HL-60/S4 treated with phorbol 12-myristate 13-acetate at 8.2 ng/mL for 4 days and 3 days (cell line): ENCODE results near the gene MFSD6.
"Not testable (repeated sequence)": the region's sequence is repeated elsewhere in the genome, so short reads cannot be mapped to it uniquely, and the experiment has no call there.

Experiments
- in situ Hi-C: fragments of 300-500 bp; cut with MboI; formaldehyde crosslinking; loops from 2 replicates; pipeline ENCODE4 v1.15.0; 2022; ENCODE audit warnings: low sequenced_read_pairs

The MFSD6 gene

DNA sequence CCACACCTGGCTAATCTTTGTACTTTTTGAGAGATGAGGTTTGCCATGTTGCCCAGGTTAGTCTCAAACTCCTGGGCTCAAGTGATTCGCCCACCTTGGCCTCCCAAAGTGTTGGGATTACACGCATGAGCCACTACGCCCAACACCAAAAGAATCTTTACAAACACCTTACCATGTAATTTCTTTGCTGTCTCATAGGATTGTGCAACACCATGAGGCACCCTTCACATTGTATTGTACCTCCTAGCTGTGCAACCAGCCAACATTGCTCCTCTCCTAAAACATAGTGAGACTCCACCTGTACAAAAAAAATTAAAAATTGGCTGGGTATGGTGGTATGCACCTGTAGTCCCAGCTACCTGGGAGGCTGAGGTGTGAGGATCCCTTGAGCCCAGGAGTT is 3.1 kb upstream of the MFSD6 start:
- in situ Hi-C loops: no loop called here

DNA sequence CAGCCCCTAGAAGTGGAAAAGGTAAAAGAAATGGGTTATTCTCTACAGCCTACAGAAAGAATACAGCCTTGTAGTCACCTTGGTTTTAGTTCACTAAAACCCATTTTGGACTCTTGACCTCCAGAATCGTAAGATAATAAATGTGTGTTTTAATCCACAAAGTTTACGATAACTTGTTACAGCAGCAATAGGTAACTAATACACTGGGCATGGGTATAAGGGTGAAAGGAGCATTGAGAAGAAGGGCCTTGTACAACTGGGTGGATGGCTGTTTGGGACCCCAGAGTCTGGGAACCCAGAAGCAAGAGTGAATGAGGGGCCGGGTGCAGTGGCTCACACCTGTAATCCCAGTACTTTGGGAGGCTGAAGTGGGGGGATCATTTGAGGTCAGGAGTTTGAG is 2.2 kb upstream of the MFSD6 start:
- in situ Hi-C loops: no loop called here

DNA sequence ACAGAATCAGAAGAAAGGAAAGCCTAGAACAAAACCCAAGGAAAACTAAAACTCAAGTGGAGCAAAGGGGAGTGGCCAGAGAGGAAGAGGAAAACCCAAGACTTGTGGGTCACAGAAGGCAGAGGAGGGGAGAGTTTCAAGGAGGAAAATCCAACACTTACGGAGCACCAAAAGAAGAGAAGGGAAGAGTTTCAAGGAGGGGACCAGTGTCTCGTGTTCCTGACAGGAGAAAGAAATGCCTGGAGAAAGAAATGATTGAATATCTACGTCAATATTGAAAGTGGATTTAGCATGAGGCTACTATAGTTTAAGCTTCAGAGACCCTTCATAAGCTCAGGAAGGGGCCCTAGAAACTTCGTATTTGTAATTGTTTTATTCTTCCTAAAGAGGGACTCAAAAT is 1.4 kb upstream of the MFSD6 start:
- in situ Hi-C loops: no loop called here

DNA sequence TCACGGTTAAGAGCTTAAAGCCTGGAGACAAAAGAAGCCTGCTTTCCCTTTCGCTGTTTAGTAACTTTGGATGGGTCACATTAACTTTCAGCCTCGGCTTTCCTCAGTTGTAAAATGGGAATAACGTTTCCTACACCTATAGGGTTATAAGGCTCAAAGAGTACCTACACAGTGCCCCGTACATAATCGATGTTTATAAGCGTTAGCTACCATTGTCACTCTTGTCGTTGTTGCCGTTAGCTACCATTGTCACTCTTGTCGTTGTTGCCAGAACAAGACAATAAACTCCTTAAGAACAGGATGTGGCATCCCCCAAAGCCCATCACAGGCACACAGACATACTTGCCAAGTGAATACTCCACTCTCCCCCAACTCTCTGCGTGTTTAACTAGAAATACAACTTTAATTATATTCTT is 901 bp upstream of the MFSD6 start:
- in situ Hi-C loops: no loop called here

DNA sequence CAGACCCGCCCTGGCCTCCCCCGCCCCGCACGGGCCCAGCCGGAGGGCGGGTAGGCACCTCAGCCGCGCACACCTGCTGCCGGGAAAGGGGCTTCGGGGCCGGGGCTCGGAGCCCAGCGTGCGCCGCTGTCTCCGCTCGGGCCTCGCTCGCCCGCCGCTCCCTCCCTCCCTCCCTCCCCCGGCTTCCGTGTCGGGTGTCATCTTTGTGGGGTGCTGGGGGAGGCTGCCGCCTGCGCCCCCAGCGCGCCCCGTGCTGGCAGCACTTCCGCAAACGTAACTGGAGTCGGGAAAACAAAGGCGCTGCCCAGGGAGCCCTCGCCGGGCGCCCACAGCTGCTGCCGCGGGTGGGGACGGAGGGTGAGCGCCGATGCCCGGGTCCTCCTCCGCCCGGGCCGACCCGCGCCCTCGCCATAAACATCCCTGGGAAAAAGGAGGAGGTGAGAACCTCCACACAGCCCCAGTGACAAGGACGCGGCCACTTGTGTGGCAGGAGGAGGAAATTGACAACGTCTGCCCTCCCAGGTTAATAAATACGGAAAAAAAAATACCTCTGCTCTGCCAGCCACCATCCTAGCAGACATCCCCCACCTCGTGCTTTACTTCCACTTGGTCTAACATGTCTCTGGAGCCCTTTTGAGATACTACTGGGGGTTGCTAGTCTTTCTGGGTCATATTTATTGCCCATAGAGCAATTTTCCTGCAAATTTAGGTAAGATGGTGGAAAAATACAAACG is 550 bp downstream of the MFSD6 start:
- in situ Hi-C loops: no loop called here

DNA sequence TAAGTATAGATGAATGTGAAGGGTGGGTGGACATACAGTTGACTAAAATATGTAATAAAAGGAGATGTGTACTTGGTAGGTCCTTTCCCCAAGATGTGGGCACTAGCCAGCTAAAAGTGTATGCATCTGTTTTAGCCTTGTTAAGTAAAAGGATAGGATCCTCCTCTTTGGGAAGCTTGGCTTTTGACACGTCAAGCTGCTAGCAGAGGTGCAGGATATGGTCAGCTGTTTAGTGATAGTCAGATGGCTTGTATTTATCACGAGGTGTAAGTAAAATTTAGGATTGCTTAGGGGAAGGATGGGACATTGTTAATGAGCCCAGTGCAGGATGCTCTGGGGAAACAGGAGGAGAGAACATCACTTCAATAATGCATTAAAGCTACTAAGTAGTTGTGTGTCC is 1.5 kb downstream of the MFSD6 start:
- in situ Hi-C loops: no loop called here

DNA sequence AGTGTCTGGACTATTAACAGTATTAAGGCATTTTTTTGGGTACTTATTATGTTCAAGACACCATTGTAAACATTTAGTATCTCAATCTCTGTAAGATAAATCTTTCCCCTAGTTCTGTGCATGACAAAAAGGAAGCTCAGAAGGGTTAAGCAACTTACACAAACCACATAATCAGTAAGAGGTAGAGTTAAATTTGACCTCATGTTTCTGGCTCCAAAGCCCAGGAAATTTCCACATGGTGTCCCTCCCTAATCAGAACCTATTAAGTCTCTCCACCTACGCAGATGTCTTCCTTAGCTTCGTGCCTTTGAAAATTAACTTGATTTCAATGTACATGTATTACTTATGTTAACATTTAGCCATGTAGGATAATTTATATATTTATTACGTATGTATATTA is 2.0 kb downstream of the MFSD6 start:
- in situ Hi-C loops: no loop called here

DNA sequence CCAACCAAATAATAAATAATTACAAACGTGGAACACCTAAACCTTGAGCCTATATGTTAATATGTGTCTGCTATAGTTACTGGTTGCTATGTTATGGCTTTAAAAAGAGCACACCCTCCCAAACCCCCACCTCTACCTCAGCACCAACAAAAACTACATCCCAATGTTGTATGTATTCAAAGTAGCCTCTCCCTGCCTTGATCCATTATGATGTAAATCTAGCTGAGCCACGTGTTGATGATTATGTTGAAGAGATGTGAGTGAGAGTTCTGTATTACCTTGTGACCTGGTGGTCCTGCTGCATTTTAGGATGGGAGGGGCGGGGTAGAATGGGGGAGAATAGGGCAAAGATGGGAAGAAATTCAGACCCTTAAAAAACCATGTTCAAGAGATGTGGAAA is 4.8 kb downstream of the MFSD6 start:
- in situ Hi-C loops: no loop called here

DNA sequence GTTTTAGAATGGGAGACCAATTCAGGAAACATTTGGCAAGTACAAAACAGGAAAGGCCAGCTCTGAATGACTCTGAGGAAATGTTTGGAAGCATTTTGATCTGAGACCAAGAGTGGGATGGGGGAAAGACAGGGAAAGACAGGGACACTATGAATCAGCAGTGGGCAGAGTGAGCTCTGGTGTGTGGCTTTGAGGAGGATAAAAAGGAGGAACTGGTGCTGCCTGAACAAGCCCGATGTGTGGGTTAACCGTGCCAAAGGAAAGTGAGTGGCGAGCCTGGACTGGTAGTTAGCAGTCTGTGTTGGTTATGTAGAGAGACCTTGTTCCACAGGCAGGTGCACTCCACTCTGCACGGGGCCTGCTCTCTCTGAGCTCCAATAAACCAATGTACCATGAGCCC is 5.3 kb downstream of the MFSD6 start:
- in situ Hi-C loops: no loop called here

DNA sequence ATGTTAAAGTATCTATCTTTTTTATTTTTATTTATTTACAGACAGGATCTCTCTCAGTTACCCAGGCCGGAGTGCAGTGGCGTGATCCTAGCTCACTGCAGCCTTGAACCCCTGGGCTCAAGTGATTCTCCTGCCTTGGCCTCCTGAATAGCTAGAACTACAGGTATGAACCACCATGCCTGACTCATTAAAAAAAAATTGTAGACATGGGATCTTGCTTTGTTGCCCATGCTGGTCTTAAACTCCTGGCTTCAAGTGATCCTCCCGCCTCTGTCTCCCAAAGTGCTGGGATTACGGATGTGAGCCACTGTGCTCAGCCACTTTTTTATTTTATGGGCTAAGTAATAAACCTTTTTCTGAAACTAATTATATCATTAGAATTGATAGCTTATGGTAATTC is 7.1 kb downstream of the MFSD6 start:
- in situ Hi-C loops: no loop called here

DNA sequence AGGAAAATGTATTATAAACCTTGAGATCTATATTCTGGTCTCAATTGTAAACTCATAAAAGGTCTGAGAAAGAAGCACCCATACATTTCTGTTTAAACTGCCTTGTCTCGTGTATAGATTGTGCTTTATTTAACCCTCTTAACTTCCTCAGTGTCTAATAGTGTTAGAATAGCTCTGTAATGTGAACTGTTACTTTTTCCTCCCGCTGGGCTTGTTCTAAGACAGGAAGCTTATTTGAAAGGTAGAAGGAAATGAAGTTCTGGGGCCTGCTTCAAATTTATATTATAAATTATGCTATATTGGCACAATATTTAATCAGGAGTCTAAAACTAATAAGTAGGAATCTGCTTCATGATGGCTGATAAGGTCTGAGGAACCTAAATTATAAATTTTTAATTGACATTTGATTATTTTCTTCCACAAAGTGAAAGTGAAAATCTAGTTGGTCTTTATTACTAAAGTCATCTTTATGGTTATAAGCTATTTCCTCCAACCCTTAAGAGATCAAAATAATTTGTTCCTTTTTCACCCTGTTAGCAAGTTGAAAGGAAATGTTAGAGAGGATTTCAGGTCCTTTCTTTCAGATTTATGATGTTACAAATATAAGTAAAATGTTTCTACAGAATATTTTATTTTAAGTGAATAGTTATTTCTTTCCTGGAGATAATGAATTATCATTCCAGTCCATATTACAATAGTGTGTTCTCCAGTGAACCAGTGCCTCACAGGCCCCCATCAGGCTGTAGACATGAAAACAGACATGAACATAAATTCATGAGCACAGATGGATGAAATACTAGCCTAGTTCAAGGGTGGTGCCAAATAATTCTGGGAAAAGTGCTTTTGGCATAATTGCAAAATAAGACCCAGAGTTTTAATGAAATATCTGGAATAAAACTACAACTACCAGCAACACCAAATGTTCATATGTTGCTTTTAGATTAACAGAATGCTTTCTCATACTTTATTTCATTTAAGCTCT is 7.9 kb downstream of the MFSD6 start:
- in situ Hi-C loops: no loop called here

DNA sequence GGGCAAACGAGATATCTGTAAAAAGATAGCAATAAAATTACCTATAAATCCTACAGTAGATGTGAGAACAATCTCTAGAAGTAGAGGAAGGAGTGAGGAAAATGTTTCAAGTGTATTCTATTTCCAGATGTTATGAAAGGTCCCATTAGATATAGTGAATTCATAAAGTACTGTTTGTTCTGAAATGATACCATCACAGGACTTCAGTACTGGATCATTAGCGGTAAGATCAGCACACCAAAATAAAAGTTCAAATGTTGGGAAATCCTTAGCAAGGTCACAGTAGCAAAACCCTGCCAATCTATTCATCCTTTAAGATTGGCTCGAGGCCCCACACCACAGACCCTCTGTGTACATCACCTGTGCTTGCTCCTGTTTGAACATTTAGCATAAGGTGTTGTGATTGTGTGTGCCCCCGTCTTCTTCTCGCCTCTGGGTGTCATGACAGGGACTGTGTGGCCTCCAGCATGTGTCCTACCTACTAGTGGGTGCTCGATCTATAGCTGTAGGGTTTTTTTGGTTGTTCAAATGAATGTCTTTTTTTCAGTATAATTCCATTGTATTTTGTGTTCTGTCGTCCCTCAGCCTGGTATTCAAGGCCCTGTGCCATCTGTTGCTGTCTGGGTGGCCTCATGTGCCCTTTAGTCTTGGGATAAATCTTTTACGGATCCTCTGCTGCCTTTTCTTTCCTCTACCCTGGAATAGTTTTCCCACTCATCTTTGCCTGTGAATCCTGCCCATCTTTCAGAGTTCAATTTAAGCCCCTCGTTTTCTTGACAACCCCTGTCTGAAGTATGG is 9.1 kb downstream of the MFSD6 start:
- in situ Hi-C loops: no loop called here

DNA sequence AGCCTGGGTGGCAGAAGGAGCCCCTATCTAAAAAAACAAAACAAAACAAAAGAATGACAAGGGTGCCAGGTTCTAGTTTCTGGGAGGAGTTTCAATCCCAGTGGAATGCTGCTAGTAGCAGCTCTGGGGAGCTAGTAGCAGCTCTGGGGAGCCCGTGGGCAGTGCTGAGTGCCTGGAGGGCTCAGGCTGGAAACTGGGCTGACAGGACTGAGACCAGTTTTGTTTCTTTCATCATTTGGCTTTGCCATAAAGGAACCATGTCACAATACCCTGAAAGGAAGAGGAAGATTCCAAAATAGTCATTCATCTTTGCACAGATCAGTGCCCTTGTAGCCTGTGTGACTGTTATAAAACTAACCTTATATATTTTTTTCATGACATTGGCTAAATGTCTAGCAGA is 10.6 kb downstream of the MFSD6 start:
- in situ Hi-C loops: no loop called here

DNA sequence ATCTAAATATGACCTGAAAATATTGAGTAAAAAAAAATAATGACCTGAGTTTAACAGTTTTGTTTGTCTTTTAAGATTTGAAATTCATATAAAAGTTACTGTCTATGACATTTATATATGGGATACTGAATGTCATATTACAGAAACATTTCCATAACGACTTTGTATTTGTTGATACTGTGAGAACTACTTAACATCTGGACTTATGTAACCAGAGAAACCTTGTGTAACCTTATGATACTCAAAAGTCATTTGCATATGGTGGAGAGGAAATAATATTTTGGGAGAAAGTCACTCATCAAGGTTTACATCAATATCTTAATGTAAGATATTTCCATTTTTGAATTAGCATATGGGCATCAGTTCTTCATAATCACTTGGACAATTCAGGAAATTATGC is 12.6 kb downstream of the MFSD6 start:
- in situ Hi-C loops: no loop called here

DNA sequence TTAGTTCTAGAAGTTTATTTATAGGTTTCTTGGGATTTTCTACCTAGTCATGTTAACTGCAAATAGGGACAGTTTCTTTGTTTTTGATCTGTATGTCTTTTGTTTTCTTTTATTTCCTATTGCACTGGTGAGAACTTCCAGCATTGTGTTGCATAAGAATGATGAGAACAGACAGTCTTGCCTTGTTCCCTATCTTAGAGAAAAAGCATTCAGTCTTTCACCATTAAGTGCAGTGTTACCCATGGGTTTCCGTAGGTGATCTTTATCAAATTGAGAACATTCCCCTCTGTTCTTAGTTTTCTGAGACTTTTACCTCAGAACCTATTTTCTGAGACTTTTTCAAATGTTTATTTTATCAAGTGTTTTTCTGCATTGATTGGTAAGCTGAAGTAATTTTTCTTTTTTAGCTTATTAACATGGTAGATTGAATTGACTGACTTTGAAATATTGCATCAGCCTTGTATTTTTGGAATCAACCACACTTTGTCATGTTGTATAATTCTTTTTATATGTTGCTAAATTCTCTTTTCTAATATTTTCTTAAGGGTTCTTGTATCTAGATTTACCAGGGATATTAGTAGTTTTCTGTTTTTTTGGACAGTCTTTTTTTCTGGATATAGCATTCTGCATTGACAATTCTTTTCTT is 17.2 kb downstream of the MFSD6 start:
- in situ Hi-C loops: no loop called here

DNA sequence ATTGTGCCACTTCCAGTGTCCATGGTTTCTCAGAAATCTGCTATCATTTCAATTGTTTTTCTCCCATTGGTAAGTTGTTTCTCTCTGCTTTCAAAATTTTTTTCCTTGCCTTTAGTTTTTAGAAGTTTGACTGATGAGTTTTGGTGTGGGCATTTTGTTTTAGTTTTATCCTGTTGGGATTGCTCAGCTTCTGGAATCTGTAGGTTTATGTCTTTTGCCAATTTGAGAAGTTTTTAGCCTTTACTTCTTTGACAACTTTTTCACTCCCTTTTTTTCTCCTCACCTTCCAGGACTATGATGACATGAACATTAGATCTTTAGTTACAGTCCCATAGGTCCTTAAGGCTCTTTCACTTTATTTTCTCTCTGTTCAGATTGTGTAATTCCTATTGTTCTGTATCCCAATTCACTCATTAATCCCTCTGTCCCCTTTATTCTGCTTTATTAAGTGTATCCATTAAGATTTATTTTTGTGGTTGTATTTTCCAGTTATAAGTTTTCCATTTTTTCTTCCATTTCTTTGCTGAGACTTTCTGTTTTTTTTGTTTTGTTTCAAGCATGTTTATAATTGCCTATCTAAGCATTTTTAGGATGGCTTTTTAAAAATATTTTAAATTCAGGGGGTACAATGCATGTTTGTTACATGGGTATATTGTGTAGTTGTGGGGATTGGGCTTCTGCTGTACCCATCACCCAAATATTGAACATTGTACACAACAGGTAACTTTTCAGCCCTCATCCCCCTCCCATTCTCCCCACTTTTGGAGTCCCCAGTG is 17.9 kb downstream of the MFSD6 start:
- in situ Hi-C loops: no loop called here

DNA sequence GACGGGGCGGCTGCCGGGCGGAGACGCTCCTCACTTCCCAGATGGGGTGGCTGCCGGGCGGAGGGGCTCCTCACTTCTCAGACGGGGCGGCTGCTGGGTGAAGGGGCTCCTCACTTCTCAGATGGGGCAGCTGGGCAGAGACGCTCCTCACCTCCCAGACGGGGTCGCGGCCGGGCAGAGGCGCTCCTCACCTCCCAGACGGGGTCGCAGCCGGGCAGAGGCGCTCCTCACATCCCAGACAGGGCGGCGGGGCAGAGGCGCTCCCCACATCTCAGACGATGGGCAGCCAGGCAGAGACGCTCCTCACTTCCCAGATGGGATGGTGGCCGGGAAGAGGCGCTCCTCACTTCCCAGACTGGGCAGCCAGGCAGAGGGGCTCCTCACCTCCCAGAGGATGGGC is 22.7 kb downstream of the MFSD6 start:
- in situ Hi-C loops: not testable (repeated sequence)

DNA sequence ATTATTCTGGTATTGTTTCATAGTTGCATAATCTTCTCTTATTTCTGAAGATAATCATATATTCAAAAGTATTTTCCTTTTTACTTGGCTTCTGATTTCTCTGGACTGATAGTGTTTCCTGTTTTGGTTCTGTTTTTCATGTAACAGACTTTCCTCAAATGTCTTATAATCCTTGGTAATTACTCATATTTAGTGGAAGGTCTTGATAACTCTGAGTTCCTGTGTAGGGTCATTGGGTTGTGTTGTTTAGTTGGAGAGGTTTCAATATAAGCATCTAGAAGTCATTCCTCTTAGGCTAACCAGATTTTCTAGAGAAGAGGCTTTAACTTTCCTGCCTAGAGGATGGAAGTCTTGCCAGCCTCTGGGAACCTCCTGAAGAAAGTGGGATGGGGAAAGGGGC is 23.8 kb downstream of the MFSD6 start:
- in situ Hi-C loops: no loop called here

DNA sequence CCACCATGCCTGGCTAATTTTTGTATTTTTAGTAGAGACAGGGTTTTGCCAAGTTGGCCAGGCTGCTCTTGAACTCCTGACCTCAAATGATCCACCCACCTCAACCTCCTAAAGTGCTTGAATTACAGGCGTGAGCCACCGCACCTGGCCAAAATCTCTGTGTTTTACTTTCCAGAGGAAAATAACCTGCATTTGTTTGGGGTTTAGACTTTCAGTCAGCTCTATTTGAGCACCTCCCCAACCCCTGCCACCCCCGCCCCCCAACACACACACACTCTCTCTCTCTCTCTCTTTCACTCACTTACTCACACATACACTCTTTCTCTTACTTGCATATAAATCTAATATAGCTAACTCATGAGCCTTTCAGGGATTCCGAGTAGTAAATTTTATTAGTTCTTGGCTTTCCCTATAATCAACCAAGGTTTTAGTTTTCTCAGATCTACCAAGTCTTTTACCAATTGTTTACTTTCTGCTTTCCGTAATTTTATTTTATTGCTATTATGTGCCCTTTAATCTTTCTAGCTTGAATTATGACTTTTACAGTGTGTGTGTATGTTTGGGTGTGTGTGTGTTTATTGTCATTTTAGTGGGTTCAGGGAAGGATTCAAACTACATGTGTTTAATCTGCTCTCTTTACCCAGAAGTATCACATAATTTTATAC is 24.5 kb downstream of the MFSD6 start:
- in situ Hi-C loops: no loop called here
